Measurements from ENCODE around the gene EPHA4.

- TF ChIP-seq POLR2A (IDR thresholded peaks at IDR 0.05; ENCODE audit: low read depth, low read length) (no peak), SPI1 (IDR thresholded peaks at IDR 0.05; ENCODE audit: low read depth, low read length) (no peak), TAF1 (IDR thresholded peaks at IDR 0.05; ENCODE audit: low read depth, low read length) (no peak), POLR2AphosphoS5 (IDR thresholded peaks at IDR 0.05; ENCODE audit: low read depth, low read length) (no peak), POU2F2 (IDR thresholded peaks at IDR 0.05; ENCODE audit: low read depth, low read length) (no peak), PAX5 (IDR thresholded peaks at IDR 0.05; ENCODE audit: insufficient read depth, low read length, severe bottlenecking) (no peak)
These were observed 164.3 kb downstream of the EPHA4 start for GRCh38 chr2:221407765-221408164.
